Activated CD4-positive, alpha-beta T cell treated with anti-CD3 and anti-CD28 coated beads for 4 hours (primary cell): ENCODE data around the gene TIA1.
"Not testable (repeated sequence)": the region's sequence is repeated elsewhere in the genome, so short reads cannot be mapped to it uniquely, and the experiment has no call there.

Source experiments
- DNase-seq, 2 donors: peaks; one replicate each; pipeline ENCODE4 v3.0.0-alpha.2; 2020

The TIA1 gene

DNA sequence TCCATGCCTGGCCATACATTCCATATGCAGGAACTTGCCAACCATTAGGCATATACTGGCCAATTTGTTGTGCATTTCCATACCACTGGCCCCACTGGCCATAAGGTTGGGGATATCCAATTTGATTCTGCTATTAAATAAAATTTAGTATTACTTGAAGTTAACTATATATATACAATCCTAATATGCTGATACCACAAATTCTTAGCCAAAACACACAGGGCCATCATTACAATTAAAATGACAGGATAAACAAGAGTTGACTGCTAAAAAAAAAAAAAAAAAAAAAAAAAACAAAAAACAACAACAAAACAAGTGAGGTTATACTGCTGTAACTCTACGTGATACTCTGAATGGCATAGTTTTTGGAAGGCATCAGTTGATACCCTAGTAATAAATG is 34.1 kb downstream of the TIA1 start:
- DNase-seq = no peak

DNA sequence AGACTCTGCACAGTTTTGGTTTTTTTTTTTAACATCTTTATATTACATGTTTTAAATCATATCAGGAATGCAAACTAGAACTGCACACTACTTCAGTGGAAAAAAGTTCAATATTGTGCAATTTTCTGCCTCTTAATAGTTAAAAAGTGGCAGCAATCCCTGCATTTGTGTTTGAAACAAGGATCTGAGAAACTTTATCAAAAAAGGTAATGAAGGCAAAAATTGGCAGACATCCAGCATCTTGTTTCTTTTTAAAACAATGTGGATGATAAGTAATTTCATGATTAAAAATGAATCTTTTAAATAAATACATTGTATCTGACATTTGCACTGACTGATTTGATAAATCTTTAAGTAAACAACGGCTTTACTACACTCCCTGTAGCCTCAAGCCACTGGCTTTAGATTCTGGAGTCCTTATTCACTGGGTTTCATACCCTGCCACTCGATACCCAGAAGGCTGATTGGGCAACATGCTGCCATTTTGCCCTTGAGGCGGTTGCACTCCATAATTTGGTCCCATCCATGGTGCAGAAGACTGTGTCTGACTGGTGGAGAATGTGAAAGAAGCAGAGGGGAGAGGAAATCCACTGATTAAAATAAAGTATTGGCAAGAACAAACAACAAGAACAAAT is 36.0 kb downstream of the TIA1 start:
- no peak for DNase-seq

DNA sequence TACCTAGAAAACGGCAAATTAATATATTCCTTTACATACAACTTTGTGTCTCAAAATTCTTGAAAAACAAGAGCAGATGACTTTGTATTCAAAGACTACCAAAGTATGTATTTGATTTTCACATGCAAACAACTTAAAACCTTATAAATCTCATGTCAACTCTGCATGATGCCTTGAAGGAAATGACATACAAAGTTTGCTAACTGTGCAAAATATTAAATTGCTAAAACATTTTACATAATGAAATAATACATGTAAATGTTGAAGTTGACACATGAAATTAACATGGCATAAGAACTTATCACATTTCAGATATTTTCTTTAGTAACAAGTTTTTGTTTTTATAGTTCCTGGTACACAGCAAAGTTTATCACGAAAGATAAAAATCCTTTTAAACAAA is 36.8 kb downstream of the TIA1 start:
- DNase-seq = no peak

DNA sequence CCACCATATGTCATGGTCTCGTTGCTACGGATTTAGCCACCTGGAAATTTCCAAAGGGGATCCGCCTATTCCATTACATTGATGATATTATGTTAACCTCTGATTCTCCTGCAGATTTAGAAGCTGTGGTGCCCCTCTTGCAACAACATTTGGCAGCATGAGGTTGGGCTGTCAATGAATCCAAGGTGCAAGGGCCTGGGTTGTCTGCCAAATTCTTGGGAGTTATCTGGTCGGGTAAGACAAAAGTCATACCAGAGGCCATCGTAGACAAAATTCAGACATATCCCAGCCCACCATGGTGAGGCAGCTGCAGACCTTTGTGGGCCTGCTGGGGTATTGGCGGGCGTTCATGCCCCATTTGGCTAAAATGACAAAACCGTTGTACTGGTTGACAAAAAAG is 44.0 kb downstream of the TIA1 start:
- DNase-seq = no peak

DNA sequence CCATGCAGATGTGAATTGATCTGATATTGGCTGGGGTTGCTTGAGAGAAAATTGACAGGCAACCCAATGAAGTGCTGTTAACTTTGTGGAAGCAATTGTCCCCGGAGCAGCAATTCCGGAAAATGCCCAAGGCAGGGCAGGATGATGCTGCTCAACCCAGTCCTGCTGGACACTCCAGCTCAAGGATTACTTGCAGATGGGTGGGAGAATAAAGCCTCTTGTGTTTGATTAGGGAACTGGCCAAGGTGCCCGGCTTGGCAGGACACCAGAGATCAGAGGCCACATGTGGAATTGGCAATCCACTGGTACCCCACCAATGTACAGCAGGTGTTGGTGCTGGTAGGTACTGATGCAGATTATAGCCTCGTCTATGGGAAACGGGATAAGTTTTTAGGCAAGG is 45.3 kb downstream of the TIA1 start:
- no peak for DNase-seq

DNA sequence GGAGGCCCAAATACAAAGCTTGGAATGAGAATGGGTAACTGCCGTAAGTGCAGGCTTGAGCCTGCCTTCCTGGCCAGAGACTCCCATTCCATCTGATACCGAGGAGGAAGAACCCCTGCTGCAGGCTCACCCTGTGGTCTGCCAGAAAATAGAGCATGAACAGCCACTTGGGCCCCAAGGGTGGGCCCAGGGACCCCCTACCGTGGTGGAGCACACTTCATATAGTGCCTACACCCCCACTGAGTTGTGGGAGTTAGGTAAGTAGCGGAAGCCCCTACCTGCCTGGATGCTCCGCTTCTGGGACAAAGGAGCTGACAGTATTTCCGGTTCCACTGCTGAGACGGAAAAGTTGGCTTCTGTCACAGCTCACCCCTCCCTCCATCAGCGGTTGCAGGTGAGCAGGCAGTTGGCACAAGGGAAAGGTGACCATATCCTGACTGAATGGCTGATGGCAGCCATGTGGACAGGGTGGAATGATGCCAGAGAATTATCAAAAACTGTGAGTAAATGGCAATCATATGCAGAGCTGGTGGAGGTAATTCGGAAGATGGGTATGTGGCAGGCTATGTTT is 46.1 kb downstream of the TIA1 start:
- DNase-seq = no peak

DNA sequence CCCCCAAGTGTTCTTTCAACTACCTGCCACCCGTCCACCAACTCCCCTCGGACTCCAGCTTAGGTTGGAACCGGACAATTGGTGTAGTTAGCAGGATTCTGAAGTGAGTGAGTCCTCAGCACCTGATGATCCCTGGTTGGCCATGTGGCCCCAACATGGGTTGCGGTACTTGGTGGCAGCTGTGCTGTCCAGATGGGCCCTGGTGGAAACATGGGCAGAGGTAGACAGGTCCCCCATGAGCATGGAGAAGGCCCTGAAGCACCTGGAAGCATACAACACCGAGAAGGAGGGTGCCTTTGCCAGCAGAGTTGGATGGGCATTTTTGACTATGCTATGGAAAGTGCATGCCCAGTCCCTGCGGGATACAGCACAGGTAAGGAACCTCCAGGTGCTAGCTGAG is 46.6 kb downstream of the TIA1 start:
- DNase-seq = no peak

DNA sequence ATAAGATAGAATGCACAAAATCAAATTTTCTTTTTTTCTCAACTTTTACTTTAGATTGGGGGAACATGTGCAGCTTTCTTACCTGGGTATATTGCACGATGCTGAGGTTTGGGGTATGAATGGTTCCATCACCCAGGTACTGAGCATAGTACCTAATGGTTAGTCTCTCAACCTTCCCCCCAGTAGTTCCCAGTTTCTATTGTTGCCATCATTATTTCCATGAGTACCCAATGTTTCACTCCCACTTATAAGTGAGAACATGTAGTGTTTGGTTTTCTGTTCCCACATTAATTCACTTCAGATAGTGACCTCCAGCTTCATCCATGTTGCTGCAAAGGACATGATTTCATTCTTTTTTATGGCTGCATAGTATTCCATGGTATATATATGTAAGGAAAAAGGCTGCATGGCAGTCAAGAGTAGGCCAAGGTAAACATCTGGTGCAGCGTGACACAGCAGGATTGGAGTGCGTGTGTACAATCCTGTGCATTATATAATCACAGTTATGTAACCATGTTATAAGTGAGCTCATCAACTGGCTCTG is 47.1 kb downstream of the TIA1 start:
- DNase-seq = no peak

DNA sequence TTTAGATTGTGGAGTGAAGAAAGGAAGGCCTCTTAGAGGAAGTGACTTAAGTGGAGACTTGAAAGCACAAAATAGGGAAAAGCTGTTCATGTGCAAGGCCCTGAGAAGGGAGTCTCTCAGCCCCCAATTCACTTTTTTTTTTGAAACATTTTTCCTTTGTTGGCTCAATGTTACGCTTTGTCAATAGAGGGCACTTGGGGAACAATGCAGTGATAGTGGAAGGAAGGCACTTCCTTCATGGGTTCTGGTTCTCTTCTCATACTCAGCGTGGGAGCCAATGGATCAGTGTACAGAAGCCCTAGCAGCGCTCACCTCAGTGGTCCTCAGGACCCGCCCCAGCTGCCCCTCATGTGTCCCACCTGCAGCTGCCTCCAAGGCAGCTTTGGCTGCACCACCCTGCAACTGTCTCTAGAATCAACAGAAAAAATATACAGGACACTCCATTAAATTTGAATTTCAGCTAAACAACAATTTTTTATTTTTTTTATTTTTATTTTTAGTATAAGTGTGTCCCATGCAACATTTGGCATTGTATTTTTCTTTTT is 49.0 kb downstream of the TIA1 start:
- DNase-seq = no peak

DNA sequence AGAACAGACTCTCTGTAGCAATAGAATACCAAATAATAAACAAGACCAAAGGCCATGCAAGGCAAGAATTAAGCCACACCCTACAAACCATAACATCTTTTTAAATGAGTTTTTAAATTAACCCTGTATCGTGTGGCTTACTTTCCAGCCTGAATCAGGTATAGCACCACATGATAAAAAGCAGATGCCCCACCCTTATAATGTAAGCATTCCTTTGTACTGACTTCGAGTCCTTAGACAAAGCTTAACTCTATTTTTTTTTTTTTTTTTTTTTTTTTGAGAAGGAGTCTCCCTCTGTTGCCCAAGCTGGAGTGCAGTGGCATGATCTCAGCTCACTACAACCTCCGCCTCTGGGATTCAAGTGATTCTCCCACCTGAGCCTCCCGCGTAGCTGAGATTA is 55.9 kb downstream of the TIA1 start:
- no peak for DNase-seq

DNA sequence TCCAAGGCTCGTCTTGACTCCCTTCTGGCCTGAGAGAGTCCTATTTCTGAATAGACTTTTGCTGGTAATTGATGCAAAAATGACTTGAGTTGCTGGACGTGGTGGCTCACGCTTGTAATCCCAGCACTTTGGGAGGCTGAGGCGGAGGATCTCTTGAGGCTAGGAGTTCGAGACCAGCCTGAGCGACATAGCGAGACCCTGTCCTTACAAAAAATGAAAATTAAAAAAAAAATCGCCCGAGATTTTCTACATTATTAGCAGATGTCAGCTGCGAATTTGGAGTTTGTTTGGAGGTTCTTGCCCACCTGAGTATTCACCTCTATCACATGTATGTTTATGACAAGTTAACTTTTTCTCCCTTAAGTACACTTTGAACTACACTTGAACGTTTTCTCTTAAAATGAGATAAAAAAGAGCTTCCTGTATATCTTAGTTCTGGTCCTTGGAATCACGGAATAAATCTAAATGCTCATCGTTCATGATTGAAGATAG is 57.1 kb downstream of the TIA1 start:
- DNase-seq = no peak

DNA sequence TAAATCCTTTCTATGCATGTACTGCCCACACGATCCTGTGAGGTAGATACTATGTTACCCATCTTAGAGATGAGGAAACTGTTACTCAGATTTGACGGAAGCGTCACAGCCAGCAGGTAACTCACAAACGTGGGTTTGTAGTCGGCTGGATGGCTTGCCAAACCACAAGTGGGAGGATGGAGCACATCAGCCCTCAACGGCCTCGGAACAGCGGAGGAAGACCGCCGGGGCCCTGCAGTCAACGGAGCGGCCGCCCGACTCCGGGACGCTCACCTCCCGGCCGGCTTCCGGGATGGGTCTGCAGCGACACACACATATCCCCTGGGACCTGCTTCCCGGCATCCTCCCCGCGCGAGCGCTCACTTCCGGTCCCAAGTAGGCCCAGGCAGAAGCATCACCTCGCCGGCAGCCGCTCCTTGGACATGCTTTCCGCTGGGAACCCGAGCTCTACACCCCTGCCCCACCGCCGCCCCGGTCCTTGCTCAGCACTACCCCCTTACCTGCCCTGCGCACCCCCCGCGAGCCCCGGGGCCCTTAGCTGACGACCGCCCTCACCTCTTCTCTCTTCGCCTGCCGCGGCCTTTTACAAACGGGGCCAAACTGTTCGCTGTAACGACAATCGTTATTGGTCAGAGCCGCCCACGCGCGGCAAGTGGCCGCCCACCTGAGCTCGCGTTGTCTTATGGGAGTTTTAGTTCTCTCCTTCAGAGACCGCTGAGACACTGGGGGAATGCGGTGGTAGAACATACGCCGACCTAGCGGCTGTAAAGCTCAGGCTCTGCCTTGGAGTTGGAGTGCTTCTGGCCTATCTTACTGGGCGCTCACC is 57.8 kb downstream of the TIA1 start, which contains the start of gene C2orf42:
C2orf42 (minus strand) TSS at position 602 of the 826 bp plus-strand sequence. CDS start 9,034 bp downstream, outside the sequence.
- DNase-seq = peak; percentile 96 to 98

DNA sequence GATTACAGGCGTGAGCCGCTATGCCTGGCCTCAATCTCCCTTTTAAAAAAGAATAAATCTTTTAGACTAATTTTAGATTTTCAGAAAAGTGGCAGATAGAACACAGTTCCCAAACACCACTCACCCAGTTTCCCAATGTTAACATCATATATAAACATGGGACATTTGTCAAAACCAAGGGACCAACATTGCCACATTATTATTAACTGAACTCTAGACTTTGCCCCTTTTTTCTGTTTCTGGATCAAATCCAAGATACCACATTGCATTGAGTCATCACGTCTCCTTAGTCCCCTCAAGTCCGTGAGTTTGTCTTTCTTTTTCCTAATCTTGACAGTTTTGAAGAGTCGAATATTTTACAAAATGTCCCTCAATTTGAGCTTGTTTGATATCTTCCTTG is 60.0 kb downstream of the TIA1 start:
- DNase-seq = no peak

DNA sequence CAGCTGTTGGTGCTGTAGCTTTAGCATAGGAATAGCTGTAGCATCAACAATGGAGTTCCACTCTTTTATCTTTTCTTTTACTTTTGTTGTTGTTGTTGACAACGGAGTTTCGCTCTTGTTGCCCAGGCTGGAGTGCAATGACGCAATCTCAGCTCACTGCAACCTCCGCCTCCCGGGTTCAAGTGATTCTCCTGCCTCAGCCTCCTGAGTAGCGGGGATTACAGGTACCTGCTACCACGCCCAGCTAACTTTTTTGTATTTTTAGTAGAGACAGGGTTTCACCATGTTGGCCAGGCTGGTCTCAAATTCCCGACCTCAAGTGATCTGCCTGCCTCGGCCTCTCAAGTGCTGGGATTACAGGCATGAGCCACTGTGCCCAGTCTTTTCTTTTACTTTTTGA is 61.3 kb downstream of the TIA1 start:
- DNase-seq = not testable (repeated sequence)

DNA sequence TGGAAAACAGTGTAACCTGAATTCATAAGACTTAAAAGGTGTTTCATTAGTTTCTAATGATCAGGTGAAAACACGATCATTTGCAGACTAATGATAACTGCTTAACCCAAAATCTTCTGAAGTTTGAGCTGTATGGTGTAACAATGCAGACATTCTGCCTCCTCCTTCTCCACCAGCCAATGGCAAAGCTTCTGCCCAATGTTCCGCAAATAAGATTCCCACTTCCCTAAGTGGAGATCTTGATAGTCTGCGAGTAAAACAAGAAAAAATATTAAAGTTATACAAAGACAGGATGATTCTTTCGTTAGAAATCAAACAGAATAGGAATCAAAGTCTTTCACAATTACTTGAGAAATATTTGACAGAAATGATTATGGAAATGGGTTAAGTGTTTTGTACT is 65.7 kb downstream of the TIA1 start:
- no peak for DNase-seq

DNA sequence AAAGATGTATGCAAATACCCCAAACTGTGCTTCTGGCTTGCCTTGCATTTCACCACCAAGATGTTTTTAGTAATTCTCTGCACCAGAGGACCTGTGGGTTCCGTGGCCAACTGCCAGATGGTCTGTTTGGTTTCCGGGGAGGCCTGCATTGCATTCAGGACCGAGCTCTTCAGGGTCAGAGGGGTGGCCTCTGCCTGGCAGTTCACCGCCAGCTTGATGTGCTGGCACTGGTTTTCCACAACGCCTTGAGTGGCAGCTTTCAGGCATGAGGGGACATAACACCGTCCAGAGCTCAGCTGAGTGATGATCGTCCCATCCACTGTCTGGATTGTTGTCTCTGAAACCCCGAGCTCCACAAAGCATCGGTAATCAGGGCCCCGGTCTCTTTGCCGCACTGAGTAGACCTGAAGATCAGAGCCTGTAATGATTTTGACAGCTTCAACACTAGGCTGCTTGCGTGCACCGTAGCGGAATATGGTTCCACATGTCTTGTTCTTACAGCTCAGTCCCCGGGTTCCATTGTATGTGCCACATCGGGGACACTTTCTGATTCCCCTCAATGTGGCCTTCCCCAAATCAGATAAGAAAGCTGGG is 67.0 kb downstream of the TIA1 start:
- no peak for DNase-seq

DNA sequence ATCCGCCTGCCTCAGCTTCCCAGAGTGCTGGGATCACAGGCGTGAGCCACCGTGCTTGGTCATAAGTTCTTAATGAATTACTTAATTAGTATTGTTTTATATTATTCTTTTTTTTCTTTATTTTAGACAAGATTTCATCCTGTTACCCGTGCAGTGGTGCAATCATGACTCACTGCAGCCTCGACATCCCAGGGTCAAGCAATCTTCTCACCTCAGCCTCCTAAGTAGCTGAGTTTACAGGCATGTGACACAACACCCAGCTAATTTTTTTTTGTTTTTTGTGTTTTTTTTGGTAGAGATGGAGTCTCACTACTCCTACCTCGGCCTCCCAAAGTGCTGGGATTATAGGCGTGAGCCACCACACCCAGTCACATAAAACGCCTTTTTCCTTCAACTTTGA is 74.9 kb downstream of the TIA1 start:
- no peak for DNase-seq

DNA sequence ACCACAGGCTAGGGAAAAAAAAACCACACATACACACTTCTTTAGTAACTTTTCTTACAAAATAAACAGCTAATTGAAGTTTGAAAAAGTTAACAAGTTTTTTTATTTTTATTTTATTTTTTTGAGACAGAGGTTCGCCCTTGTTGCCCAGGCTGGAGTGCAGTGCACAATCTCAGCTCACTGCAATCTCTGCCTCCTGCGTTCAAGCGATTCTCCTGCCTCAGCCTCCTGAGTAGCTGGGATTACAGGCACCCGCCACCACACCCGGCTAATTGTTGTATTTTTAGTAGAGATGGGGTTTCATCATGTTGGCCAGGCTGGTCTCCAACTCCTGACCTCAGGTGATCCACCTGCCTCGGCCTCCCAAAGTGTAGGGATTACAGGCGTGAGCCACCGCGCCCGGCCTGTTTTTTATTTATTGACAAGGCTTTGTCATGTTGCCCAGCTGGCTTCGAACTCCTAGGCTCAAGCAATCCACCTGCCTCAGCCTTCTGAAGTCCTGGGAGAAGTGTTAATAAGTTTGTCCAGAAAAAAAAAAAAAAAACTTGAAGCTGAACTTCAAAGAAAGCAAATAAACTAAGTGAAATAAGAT is 78.7 kb downstream of the TIA1 start:
- not testable (repeated sequence) for DNase-seq

DNA sequence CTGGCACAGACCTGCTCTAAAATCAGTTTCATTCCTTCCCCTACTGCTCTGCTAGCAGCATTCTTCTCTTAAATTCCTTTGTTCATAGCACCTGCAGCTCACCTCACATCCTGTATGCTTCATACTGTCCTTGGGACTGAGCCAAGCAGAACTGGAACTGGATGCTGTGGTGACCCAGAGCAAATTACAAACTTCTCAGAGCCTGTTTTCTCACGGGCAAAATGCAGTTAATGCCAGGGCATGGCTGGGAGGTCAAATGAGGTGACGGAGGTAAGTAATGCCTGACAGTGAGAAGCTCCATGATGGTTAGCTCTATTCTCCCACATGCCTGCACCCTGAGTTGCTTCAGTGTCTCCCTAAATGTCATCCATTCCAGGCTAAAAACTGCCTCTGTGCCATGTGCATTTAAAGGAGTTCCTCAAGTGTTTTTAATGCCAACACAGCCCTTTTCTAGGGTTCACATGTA is 87.3 kb downstream of the TIA1 start:
- DNase-seq = no peak

DNA sequence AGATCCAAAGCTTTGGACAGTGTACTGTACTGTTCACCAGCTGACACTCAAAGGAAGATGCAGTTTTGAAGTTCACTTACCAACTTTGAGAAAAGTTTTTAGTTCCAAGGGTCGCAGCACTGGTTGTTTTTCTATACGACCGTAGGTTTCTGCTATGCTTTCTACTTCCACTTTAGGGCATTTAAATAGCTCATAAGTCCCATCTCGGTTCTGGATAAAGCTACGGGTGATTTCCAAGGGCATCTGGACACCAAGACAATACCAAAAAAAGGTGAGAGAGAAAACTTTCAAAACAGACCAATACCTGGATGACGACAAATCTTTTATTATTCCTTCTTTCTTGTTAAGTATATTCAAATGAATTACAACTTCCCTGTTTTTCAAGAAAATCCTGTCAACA is 87.9 kb downstream of the TIA1 start:
- DNase-seq = no peak
